Memory B cell (primary cell): ENCODE results near the gene COPE.

Experiments used
- ATAC-seq: fragments of 150-1000 bp; cut with Tn5 transposase; 2 replicates; pipeline ENCODE4 v1.10.0; 2021; ENCODE audit warnings: low read depth, mild to moderate bottlenecking, moderate library complexity
- DNase-seq, 2 donors: peaks; one replicate each; pipeline ENCODE4 v3.0.0; 2022; ENCODE audit warnings: low spot score in 2 of 2
- H3K27ac Mint-ChIP-seq: one replicate; pipeline ENCODE4 v1.8.0; 2022; ENCODE audit warnings: mild to moderate bottlenecking, moderate library complexity, mixed read lengths
- H3K27me3 Mint-ChIP-seq: one replicate; pipeline ENCODE4 v1.8.0; 2022; ENCODE audit warnings: mixed read lengths
- H3K36me3 Mint-ChIP-seq: one replicate; pipeline ENCODE4 v1.8.0; 2022; ENCODE audit warnings: mild to moderate bottlenecking, mixed read lengths
- H3K4me1 Mint-ChIP-seq: one replicate; pipeline ENCODE4 v1.8.0; 2022; ENCODE audit warnings: mixed read lengths
- H3K4me3 Mint-ChIP-seq: one replicate; pipeline ENCODE4 v1.8.0; 2022; ENCODE audit warnings: mild to moderate bottlenecking, moderate library complexity, mixed read lengths
- H3K9me3 Mint-ChIP-seq: one replicate; pipeline ENCODE4 v1.8.0; 2022; ENCODE audit warnings: mixed read lengths

COPE gene

DNA sequence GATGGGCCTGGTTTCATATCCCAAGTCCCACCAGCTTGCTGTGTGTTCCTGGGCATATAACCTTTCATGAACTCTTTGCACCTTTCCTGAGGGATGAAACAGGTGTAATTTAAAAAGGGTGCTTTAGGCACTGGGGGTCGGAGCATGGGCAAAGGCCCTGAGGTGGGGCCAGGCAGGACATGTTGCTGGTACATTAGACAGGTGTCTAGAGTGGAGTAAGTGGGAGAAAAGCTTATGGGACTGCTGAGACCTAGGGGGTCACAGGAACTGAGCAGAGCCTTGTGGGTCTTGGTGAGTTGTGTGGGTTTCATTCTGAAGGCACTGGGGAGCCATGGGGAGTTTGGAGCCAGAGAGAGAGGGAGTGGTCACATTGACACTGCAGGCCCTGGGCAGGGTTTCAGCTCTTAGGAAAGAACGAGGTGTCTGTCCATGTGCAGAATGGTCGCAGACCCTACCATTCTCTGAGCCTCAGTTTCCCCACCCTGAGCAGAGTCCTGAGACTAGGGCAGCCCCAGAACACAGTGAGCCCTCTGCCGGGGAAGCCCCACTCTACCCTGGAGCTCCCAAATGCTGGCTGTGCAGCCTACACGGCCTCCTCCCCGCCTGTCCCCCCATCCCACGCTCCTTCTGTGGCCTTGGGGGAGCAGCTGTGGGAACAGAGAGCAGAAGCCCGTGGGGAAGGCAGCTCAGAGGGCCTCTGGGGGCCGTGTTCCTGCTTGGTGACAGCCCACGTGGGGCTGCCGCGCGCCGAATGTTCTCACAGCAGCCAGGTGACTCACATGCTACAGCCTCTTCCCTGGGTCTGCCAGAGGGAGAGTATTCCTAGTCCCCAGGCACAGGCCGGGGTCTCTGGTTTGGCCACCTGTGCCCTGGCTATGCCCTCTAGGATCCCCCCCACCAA, 29.1 kb upstream of the COPE start:
- peaks cover 1% of the 10 kb centered on the region for H3K27me3 Mint-ChIP-seq
- peaks cover 23% of the 10 kb centered on the region for H3K4me1 Mint-ChIP-seq
- no peaks in the 10 kb centered on the region for H3K9me3 Mint-ChIP-seq
- no peak overlapping the region for H3K4me3 Mint-ChIP-seq
- no peaks in the 10 kb centered on the region for H3K36me3 Mint-ChIP-seq
- no peak for ATAC-seq
- peak overlapping the region; percentile 69 for H3K27ac Mint-ChIP-seq
- no peak for DNase-seq

DNA sequence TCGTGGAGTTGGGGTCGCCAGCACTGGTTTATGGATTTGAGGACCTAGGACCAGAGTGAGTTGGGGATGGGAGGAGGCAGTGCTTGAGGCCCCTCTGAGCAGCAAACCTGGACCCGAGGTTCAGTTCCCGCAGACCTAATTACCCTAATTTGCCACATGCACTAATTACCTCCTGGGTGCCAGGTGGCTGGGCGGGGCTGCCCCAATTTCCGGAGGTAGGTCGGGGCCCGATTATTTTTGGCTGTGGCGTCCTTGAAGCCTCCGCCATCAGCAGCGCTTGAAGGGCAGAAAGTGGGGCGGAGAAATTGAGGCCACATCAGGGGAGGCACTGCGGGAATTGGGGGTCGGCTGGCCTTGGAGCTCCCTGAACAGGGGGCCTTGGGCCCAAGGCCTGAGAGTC, 27.7 kb upstream of the COPE start:
- ATAC-seq (peak; percentile 91), DNase-seq (peak in 1 of 2 donors; percentile 40)
- Mint-ChIP-seq H3K27me3 (peaks cover 1% of the 10 kb centered on the region), H3K36me3 (no peaks in the 10 kb centered on the region), H3K4me1 (peaks cover 29% of the 10 kb centered on the region), H3K27ac (peak overlapping the region; percentile 94), H3K9me3 (no peaks in the 10 kb centered on the region), H3K4me3 (peak overlapping the region; percentile 74)

DNA sequence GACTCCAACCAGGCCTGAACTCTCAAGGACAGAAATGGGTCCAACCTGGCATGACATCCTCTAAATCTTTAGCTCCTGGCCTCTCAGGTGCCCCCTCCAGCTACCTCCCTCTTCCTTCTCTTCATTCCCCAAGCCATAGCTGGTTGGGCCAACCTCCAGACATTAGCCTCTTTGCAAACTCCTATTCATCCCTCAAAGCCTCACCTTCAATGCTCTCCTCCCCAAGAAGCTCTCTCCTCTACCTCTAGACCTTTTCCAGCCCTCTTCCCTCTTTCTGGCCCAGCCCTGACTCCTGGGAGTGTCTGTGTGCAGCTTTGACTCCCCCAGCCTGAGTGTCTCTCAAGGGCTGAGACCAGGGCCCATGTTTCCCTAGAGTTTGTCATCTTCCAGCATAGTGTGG, 27.1 kb upstream of the COPE start:
- H3K36me3 Mint-ChIP-seq, result no peaks in the 10 kb centered on the region
- peak; percentile 3 for ATAC-seq
- peak overlapping the region; percentile 94 for H3K27ac Mint-ChIP-seq

DNA sequence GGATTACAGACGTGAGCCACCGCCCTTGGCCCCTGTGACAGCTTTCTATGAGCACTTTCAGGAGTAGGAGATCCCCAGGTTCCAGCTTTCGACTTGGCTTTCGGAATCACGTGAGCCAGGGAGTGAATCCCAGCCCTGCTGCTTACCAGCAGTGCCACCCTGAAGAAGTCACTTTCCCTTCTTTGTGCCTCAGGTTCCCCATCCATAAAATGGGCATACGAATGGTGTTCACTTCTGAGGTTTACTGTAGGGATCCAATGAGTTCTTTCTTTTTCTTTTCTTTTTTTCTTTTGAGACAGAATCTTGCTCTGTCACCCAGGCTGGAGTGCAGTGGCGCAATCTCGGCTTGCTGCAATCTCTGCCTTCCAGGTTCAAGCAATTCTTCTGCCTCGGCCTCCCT, 26.1 kb upstream of the COPE start:
- Mint-ChIP-seq H3K36me3 (no peaks in the 10 kb centered on the region), H3K27me3 (peaks cover 1% of the 10 kb centered on the region), H3K27ac (no peak overlapping the region), H3K9me3 (no peaks in the 10 kb centered on the region), H3K4me3 (no peak overlapping the region), H3K4me1 (peaks cover 35% of the 10 kb centered on the region)
- no peak for DNase-seq
- no peak for ATAC-seq

More for the DNA sequence above, 27.1 kb upstream of the COPE start:
- Mint-ChIP-seq H3K27me3 (peaks cover 1% of the 10 kb centered on the region), H3K4me1 (peaks cover 31% of the 10 kb centered on the region), H3K4me3 (no peak overlapping the region), H3K9me3 (no peaks in the 10 kb centered on the region)
- DNase-seq, result no peak

DNA sequence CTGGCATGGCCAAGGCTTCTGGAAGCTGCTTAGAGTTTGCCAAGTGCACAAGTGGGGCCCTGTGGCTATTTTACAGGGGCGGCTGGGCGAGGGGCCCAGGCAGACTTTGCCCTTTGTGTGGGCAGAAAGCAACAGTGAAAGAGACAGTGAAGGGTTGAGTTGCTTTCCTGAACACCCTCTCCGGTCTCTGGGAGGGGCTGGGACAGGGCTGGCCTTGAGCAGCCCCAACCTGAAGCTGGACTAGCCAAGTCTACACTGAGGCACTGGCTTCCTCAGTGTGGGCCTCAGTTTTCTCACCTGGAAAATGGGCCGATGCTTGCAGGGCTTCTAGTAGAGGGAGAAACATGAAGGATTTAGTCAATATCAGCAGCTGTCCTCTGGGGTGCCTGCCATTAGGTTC, 24.3 kb upstream of the COPE start:
- Mint-ChIP-seq H3K36me3 (no peaks in the 10 kb centered on the region), H3K27me3 (peaks cover 4% of the 10 kb centered on the region), H3K27ac (no peak overlapping the region), H3K9me3 (no peaks in the 10 kb centered on the region), H3K4me3 (no peak overlapping the region), H3K4me1 (peaks cover 44% of the 10 kb centered on the region)
- no peak for ATAC-seq
- DNase-seq, result no peak

DNA sequence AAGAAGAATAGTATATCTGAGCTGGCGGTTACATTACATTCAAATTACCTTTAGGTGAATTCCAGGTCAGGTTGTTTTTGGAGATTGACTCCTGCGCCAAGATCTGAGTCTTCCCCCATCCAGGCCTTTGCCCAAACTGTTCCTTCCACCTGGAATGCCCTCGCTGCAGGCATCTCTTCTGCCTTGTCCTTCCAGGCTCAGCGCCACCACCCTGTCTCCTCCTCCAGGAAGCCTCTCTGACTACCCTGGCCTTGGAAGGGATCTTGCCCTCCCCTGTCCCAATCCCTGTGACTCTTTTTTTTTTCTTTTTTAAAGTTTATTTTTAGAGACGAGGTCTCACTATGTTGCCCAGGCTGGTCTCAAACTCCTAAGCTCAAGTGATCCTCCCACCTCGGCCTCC, 23.5 kb upstream of the COPE start:
- Mint-ChIP-seq H3K4me1 (peaks cover 39% of the 10 kb centered on the region), H3K36me3 (no peaks in the 10 kb centered on the region), H3K27ac (no peak overlapping the region), H3K27me3 (peaks cover 3% of the 10 kb centered on the region), H3K4me3 (peak overlapping the region; percentile 81), H3K9me3 (no peaks in the 10 kb centered on the region)
- no peak for ATAC-seq
- no peak for DNase-seq

DNA sequence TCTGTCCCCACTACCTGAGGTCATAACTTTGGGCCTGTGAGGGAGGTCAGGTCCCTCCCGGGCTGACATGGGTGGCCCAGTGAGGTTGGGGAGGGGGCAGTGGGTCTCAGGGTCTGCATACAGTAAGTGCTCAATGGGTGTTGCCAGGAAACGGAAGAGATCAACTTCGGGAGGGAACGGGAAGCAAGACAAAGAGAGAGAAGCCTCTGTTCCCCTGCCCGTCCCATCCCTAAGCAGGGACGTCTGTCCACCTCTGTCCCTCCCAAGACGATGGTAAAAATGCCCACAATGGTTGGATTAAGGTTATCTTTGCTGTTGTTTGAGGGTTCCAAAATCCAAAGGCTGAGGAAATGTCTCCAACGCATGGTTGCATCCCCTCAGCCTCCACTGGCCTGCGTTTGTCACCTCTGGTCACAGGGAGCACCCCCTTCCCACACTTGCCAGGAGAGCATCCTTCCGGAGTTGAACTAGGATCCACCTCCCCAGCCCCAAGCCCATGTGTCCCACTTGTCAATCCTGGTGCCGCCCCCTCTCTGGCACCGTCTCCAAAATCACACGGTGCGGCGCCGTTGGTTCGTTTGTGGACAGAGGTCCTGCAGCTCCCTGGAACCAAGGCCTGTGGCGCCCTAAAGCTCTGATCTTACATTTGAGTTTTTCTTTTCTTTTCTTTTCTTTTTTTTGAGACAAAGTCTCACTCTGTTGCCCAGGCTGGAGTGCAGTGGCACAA, 22.6 kb upstream of the COPE start:
- ATAC-seq (no peak), DNase-seq (no peak)
- Mint-ChIP-seq H3K27ac (peak overlapping the region; percentile 60), H3K4me1 (peaks cover 36% of the 10 kb centered on the region), H3K27me3 (peaks cover 3% of the 10 kb centered on the region), H3K36me3 (peaks cover 2% of the 10 kb centered on the region), H3K4me3 (peak overlapping the region; percentile 81), H3K9me3 (no peaks in the 10 kb centered on the region)

DNA sequence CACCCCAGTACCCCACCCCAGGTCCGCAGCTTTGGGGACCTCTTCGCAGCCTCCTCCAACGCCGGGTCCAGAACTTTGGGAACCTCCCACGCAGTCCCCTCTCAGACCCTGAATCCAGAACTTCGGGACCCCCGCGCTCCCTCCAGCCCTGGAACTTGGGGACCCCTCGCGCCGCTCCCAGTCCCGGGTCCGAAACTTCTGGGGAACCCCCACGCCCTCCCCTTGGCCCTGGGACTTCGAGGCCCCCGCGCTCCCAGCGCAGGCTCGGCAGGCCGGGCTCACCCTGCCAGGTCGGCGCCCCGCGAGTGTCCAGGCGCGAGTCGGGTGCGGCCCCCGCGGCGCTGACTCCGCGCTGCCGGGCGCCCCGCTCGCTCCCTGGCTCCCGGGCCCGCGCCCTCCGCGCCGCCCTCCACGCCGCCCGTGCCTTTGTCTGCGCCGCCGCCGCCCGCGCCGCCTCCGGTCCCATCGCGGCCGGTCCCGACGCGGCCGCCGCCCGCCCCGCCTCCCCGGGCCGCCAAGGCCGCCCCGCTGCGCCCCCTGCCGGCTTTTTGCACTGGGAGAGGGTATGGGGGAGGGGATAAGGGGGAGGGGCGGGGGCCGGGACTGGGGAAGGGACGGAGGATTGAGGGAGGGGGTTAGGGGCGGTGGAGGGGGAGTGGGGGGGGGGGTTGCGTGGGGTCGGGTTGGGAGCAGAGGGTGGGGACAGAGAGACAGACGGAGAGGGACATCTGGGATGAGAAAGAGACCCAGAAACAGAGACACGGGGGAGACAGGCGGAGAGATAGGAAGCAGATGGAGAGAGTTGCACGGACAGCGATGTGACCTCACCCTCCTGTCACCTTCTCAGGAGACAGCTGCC, 21.8 kb upstream of the COPE start, which contains the start of gene HOMER3:
TSS of gene HOMER3 (minus strand) at position 449 of the 859 bp plus-strand sequence. CDS start 2,235 bp downstream, outside the sequence.
- no peaks in the 10 kb centered on the region for H3K9me3 Mint-ChIP-seq
- H3K36me3 Mint-ChIP-seq, result peaks cover 2% of the 10 kb centered on the region
- peaks cover 31% of the 10 kb centered on the region for H3K4me1 Mint-ChIP-seq
- peaks cover 3% of the 10 kb centered on the region for H3K27me3 Mint-ChIP-seq
- peak within 1 kb of the TSS; percentile 70 for H3K27ac Mint-ChIP-seq
- ATAC-seq (peak; percentile 93), DNase-seq (peak; percentile 79)
- peak within 1 kb of the TSS; percentile 84 for H3K4me3 Mint-ChIP-seq

DNA sequence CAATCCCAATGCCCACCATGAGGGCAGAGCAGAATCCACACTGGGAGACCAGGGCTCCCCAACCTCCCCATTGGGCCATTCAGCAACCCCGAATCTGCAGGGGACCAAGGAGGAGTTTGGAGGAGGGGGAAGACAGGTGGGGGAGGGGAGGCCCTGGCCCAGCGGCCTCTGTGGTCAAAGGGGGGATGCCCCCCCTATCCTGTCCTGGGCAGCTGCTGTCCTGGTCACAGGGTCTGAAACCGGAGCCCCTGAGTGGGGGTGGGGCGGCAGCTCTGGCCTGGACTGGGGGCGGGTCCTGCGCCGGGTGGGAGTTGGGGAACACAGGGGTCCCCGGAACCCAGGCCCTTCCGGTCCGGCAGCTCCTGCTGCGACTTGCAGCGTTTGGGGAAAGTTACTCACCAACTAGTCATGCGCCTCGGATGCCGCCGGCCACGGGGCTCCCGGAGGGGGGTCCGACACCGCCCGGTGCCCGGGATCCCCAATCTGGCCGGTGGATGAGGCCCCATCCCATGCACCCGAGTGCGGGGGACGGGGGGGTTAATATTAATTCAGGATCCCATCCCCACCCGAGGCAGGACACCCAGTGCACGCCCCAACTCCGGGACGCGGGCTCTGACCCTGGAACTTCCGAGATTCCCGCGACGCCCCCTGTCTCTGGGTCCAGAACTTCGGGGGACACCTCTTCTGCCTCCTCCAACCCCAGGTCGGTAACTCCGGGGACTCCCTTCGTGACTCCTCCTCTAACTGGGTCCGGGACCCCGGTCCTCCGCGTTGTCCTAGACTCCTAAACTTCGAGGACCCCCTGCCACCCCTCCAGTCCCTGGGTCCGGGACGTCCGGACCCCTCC, 21.0 kb upstream of the COPE start:
- Mint-ChIP-seq H3K4me3 (peak overlapping the region; percentile 84), H3K4me1 (peaks cover 30% of the 10 kb centered on the region), H3K27ac (peak overlapping the region; percentile 70), H3K36me3 (peaks cover 2% of the 10 kb centered on the region), H3K27me3 (peaks cover 3% of the 10 kb centered on the region), H3K9me3 (no peaks in the 10 kb centered on the region)
- DNase-seq, result no peak
- peak; percentile 5 for ATAC-seq

DNA sequence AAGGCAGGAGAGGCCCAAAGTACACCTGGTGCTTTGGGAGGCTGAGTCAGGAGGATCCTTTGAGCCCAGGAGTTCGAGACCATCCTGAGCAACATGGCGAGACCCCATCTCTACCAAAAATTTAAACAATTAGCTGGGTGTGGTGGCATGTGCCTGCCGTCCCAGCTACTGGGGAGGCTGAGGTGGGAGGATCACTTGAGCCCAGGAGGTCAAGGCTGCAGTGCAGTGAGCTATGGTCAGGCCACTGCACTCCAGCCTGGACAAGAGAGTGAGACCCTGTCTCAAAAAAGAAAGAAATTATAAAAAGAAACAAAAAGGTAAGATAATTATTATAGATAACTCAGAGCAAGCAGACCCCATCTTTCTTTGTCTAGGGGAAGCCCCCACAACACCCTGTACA, 20.0 kb upstream of the COPE start:
- DNase-seq (no peak), ATAC-seq (no peak)
- H3K4me3 Mint-ChIP-seq, result peak overlapping the region; percentile 64
- H3K4me1 Mint-ChIP-seq, result peaks cover 25% of the 10 kb centered on the region
- peaks cover 2% of the 10 kb centered on the region for H3K36me3 Mint-ChIP-seq
- no peak overlapping the region for H3K27ac Mint-ChIP-seq
- no peaks in the 10 kb centered on the region for H3K9me3 Mint-ChIP-seq
- H3K27me3 Mint-ChIP-seq, result peaks cover 3% of the 10 kb centered on the region

DNA sequence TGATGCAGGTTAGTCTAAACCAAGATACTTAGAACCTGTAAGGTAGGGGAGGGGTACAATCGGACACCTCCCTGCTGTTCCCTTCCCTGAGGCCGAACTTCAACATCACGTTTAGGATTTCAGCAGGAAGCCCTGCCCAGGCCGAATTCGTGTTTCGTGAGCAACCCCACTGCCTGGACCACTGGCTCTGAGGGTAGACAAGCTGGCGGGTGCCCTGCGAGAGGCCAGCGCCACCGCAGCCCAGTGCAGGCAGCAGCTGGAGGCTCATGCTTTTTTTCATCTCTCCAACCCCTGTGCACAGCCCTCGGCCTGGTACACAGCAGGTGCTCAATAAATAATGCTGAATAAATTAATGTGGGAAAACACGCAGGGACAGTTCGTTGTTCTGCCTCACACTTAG, 14.1 kb upstream of the COPE start:
- Mint-ChIP-seq H3K36me3 (peaks cover 5% of the 10 kb centered on the region), H3K4me1 (peaks cover 6% of the 10 kb centered on the region), H3K4me3 (no peak overlapping the region), H3K9me3 (no peaks in the 10 kb centered on the region), H3K27me3 (peaks cover 2% of the 10 kb centered on the region), H3K27ac (no peak overlapping the region)
- no peak for DNase-seq
- no peak for ATAC-seq

DNA sequence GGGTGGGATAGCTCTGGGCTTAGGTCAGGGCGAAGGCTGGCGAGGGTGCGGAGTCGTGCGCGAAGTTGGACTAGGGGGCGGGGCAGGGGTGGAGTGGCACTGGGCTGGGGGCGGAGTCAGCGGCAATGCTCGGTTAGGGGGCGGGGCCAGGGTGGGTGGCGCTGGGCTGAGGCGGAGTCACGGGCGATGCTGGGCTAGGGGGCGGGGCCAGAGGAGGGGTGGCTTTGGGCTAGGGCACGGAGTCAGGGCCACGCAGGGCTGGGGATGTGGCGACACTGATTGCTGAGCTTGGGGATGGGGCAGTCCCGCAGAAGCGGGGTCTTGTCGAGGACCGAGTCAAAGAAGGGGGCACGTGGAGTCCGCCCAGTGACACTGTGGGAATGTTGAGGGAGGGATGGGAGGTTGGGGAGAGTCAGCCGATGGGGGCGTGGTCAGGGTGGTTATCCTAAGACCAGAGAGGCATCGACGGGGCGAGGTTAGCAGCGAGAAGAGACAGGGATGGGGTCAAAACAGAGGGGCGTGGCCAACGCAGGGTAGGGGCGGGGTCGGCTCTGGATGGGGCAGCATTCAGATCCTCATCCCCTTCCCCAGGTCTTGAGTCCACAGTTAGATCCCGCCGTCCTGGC, 13.1 kb upstream of the COPE start:
- H3K27me3 Mint-ChIP-seq, result peaks cover 2% of the 10 kb centered on the region
- H3K27ac Mint-ChIP-seq, result no peak overlapping the region
- peak; percentile 68 to 71 for DNase-seq

More for the DNA sequence above, 13.1 kb upstream of the COPE start:
- no peaks in the 10 kb centered on the region for H3K9me3 Mint-ChIP-seq
- H3K36me3 Mint-ChIP-seq, result peaks cover 3% of the 10 kb centered on the region
- peak overlapping the region; percentile 83 for H3K4me3 Mint-ChIP-seq
- peaks cover 6% of the 10 kb centered on the region for H3K4me1 Mint-ChIP-seq
- ATAC-seq, result peak; percentile 96
